Smooth muscle cell (in vitro differentiated cells): ENCODE data around the gene RAB38. TPM values are rescaled to one million over a fixed set of nuclear protein-coding genes. Genes with fewer than 3 reads are reported as not detected.

Source experiments
- DNase-seq: peaks from one replicate; lab custom pipeline; 2025; ENCODE audit not compliant: unreplicated experiment; lab: John Stamatoyannopoulos, UW
- H2AFZ ChIP-seq: fragments of 200-600 bp; sonication (generic); 2 replicates; pipeline ENCODE4 v1.6.0; 2016; ENCODE audit warnings: antibody characterized with exemption, low read depth, mild to moderate bottlenecking
- H3F3A ChIP-seq: fragments of 200-600 bp; sonication (generic); 2 replicates; pipeline ENCODE4 v1.6.0; 2017; ENCODE audit warnings: antibody characterized with exemption, low read depth
- H3K27ac ChIP-seq: fragments of 200-600 bp; sonication (generic); 2 replicates; pipeline ENCODE4 v1.5.1; 2016; ENCODE audit warnings: low read depth, mild to moderate bottlenecking
- H3K27me3 ChIP-seq: fragments of 200-600 bp; sonication (generic); 2 replicates; pipeline ENCODE4 v1.6.1; 2016; ENCODE audit warnings: low read depth, mild to moderate bottlenecking
- H3K36me3 ChIP-seq: fragments of 200-600 bp; sonication (generic); 2 replicates; pipeline ENCODE4 v1.5.1; 2016; ENCODE audit warnings: low read depth
- H3K4me1 ChIP-seq: fragments of 200-600 bp; sonication (generic); 2 replicates; pipeline ENCODE4 v1.5.1; 2016; ENCODE audit warnings: low read depth
- H3K4me2 ChIP-seq: fragments of 200-600 bp; sonication (generic); 2 replicates; pipeline ENCODE4 v1.6.0; 2016; ENCODE audit warnings: mild to moderate bottlenecking
- H3K4me3 ChIP-seq: fragments of 200-600 bp; sonication (generic); 2 replicates; pipeline ENCODE4 v1.5.1; 2016; ENCODE audit warnings: mild to moderate bottlenecking
- H3K79me2 ChIP-seq: fragments of 200-600 bp; sonication (generic); 2 replicates; pipeline ENCODE4 v1.6.0; 2016; ENCODE audit warnings: low read depth, mild to moderate bottlenecking
- H3K9ac ChIP-seq: fragments of 200-600 bp; sonication (generic); 2 replicates; pipeline ENCODE4 v1.6.0; 2016; ENCODE audit warnings: low read depth
- H3K9me3 ChIP-seq: fragments of 200-600 bp; sonication (generic); replicated peaks from 2 replicates; pipeline ENCODE4 v1.5.1; 2016; ENCODE audit warnings: low read depth
- H4K20me1 ChIP-seq: fragments of 200-600 bp; sonication (generic); 2 replicates; pipeline ENCODE4 v1.6.0; 2016; ENCODE audit warnings: low read depth
- WGBS: methylation state at CpG from one replicate; pipeline ENCODE4 v1.1.7; 2016; ENCODE audit warnings: low lambda C conversion rate; 5-methylcytosine and 5-hydroxymethylcytosine counted together
- polyA plus RNA-seq: library from polyadenylated mRNA; unstranded; fragments of >200 nt; fragmentation: Nextera tagmentation; extraction: Ambion mirVana; gene quantifications from 2 replicates; pipeline ENCODE4 v1.2.1, GENCODE V29; 2016
- total RNA-seq: library from RNA; depleted of rRNA; stranded (reverse); fragments of >200 nt; gene quantifications from 2 replicates; pipeline ENCODE4 v1.2.3, GENCODE V29; 2014
- TF ChIP-seq, protein P1 (sequence below): fragments of 200-600 bp; sonication (generic); IDR thresholded peaks from 2 replicates; pipeline ENCODE4 v1.5.1; 2017; ENCODE audit warnings: borderline replicate concordance, mild to moderate bottlenecking, antibody characterized with exemption; ENCODE audit not compliant: insufficient read depth, poor library complexity, severe bottlenecking

The RAB38 gene
- total and polyA plus RNA-seq, 2 experiments from 2014 or later, result 1.9 to 8.4 TPM

- Histone ChIP-seq H3K4me2 (no peak overlapping the region), H3K27me3 (no peaks in the 10 kb centered on the region), H3K9ac (no peak overlapping the region), H3K27ac (no peak overlapping the region), H3K36me3 (no peaks in the 10 kb centered on the region), H2AFZ (no peak overlapping the region), H3F3A (no peaks in the 10 kb centered on the region), H3K79me2 (no peaks in the 10 kb centered on the region), H3K4me3 (no peak overlapping the region), H3K9me3 (no peaks in the 10 kb centered on the region), H3K4me1 (no peaks in the 10 kb centered on the region), H4K20me1 (no peaks in the 10 kb centered on the region)
- WGBS, result 89% methylated on average over 2 of the region's 2 CpGs
- TF ChIP-seq, protein P1, sequence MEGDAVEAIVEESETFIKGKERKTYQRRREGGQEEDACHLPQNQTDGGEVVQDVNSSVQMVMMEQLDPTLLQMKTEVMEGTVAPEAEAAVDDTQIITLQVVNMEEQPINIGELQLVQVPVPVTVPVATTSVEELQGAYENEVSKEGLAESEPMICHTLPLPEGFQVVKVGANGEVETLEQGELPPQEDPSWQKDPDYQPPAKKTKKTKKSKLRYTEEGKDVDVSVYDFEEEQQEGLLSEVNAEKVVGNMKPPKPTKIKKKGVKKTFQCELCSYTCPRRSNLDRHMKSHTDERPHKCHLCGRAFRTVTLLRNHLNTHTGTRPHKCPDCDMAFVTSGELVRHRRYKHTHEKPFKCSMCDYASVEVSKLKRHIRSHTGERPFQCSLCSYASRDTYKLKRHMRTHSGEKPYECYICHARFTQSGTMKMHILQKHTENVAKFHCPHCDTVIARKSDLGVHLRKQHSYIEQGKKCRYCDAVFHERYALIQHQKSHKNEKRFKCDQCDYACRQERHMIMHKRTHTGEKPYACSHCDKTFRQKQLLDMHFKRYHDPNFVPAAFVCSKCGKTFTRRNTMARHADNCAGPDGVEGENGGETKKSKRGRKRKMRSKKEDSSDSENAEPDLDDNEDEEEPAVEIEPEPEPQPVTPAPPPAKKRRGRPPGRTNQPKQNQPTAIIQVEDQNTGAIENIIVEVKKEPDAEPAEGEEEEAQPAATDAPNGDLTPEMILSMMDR, result no peak
- no peak for DNase-seq
Measured at GRCh38 chr11:88208745-88209144, 33.5 kb upstream of the RAB38 start.

DNA sequence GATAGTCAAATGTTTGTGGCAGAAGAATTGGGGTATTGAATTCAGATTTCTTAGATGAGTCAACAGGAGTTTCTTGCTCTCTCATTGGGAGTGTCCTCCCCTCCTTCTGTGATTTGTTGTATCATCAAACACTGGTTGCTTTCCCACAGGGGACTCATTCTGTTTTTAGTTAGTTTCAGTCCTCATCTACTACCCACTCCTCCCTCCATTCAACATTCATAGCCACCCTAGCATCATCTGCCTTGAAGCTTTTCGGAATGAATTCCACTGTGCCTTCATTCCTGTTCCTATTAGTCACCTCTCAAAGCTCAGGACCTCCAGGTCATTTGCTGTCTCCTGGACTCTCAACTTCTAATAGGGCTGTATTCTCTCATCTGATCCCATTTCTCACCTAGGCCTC lies 31.5 kb upstream of the RAB38 start:
- Histone ChIP-seq H3F3A (no peaks in the 10 kb centered on the region), H3K27ac (no peak overlapping the region), H3K27me3 (no peaks in the 10 kb centered on the region), H3K4me3 (no peak overlapping the region), H4K20me1 (no peaks in the 10 kb centered on the region), H3K36me3 (no peaks in the 10 kb centered on the region), H3K9me3 (no peaks in the 10 kb centered on the region), H3K4me1 (no peaks in the 10 kb centered on the region), H3K4me2 (no peak overlapping the region), H3K9ac (no peak overlapping the region), H2AFZ (no peak overlapping the region), H3K79me2 (no peaks in the 10 kb centered on the region)
- TF ChIP-seq, protein P1, result no peak
- no peak for DNase-seq
- WGBS, result 0% methylated on average over 1 of the region's 1 CpG

DNA sequence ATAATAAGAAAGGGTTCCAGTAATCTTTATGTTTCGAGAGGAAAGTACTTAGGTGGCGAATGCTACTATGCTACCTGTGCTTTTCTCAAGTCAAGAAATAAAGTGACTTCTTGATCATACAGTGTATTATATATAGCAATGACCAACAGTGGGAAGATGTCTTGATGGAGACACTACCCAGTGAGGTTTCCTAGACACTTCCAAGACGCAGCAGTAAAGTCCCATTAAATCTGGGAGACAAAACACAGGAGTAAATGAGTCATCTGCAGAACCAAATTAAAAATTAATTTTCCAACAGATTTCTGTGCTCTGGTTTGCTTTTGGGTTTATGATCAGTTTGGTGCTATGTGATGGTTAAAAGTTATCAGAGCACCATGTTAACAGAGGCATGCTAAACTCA lies 29.1 kb upstream of the RAB38 start:
- H3K27me3 ChIP-seq, result no peaks in the 10 kb centered on the region
- H3K9ac ChIP-seq, result no peak overlapping the region
- H2AFZ ChIP-seq, result no peak overlapping the region
- H3K36me3 ChIP-seq, result no peaks in the 10 kb centered on the region
- H4K20me1 ChIP-seq, result no peaks in the 10 kb centered on the region
- WGBS, result 87% methylated on average over 3 of the region's 3 CpGs
- H3F3A ChIP-seq, result no peaks in the 10 kb centered on the region
- no peak overlapping the region for H3K4me3 ChIP-seq
- H3K4me2 ChIP-seq, result no peak overlapping the region
- TF ChIP-seq, protein P1, result no peak
- H3K9me3 ChIP-seq, result no peaks in the 10 kb centered on the region
- no peak overlapping the region for H3K27ac ChIP-seq
- DNase-seq, result no peak
- no peaks in the 10 kb centered on the region for H3K79me2 ChIP-seq
- H3K4me1 ChIP-seq, result no peaks in the 10 kb centered on the region

- no peak overlapping the region for H2AFZ ChIP-seq
- TF ChIP-seq, protein P1, result no peak
- no peaks in the 10 kb centered on the region for H3K36me3 ChIP-seq
Measured at GRCh38 chr11:88203604-88204003, 28.4 kb upstream of the RAB38 start.

More at GRCh38 chr11:88203604-88204003, 28.4 kb upstream of the RAB38 start:
- H3K27me3 ChIP-seq, result no peaks in the 10 kb centered on the region
- H3F3A ChIP-seq, result no peaks in the 10 kb centered on the region
- H3K79me2 ChIP-seq, result no peaks in the 10 kb centered on the region
- H4K20me1 ChIP-seq, result no peaks in the 10 kb centered on the region
- no peak overlapping the region for H3K27ac ChIP-seq
- no peak overlapping the region for H3K9ac ChIP-seq
- H3K4me3 ChIP-seq, result no peak overlapping the region
- DNase-seq, result no peak
- H3K9me3 ChIP-seq, result no peaks in the 10 kb centered on the region
- no peaks in the 10 kb centered on the region for H3K4me1 ChIP-seq
- no peak overlapping the region for H3K4me2 ChIP-seq
- WGBS, result 88% methylated on average over 2 of the region's 2 CpGs
